ENCODE measurements around the gene SEMA5B. TPM values are rescaled to one million over a fixed set of nuclear protein-coding genes. Genes with fewer than 3 reads are reported as not detected.

The SEMA5B gene
- total RNA-seq, 1 experiment from 2014 or later, result not detected

- DNase-seq (ENCODE audit: low read depth), result no peak
Observed at GRCh38 chr3:122893754-122894668, 133.6 kb downstream of the SEMA5B start.

- DNase-seq (ENCODE audit: low read depth), result peak; percentile 83
Observed at GRCh38 chr3:122893282-122893681, 134.3 kb downstream of the SEMA5B start.

GRCh38 chr3:122892118-122892960, 135.2 kb downstream of the SEMA5B start:
- no peak for DNase-seq (ENCODE audit: low read depth)

GRCh38 chr3:122890720-122891220, 136.8 kb downstream of the SEMA5B start:
- no peak for DNase-seq (ENCODE audit: low read depth)

GRCh38 chr3:122890077-122890719, 137.4 kb downstream of the SEMA5B start:
- DNase-seq (ENCODE audit: low read depth), result peak; percentile 74

- no peak for DNase-seq (ENCODE audit: low read depth)
Observed at GRCh38 chr3:122886946-122887345, 140.6 kb downstream of the SEMA5B start.

- no peak for DNase-seq (ENCODE audit: low read depth)
Observed at GRCh38 chr3:122886251-122886650, 141.3 kb downstream of the SEMA5B start.

GRCh38 chr3:122882361-122882947, 145.1 kb downstream of the SEMA5B start:
- DNase-seq (ENCODE audit: low read depth), result no peak

GRCh38 chr3:122880624-122881023, 146.9 kb downstream of the SEMA5B start:
- DNase-seq (ENCODE audit: low read depth), result no peak

- DNase-seq (ENCODE audit: low read depth), result no peak
Observed at GRCh38 chr3:122880173-122880572, 147.4 kb downstream of the SEMA5B start.

- no peak for DNase-seq (ENCODE audit: low read depth)
Observed at GRCh38 chr3:122875547-122876127, 151.9 kb downstream of the SEMA5B start.

GRCh38 chr3:122873741-122874515, 153.6 kb downstream of the SEMA5B start:
- DNase-seq (ENCODE audit: low read depth), result no peak

GRCh38 chr3:122868322-122868721, 159.2 kb downstream of the SEMA5B start:
- no peak for DNase-seq (ENCODE audit: low read depth)

- DNase-seq (ENCODE audit: low read depth), result no peak
Observed at GRCh38 chr3:122864498-122864897, 163.1 kb downstream of the SEMA5B start.

- DNase-seq (ENCODE audit: low read depth), result no peak
Observed at GRCh38 chr3:122862381-122862780, 165.2 kb downstream of the SEMA5B start.

Other genes with a start within 250 kb of the SEMA5B start
- gene HSPBAP1, start 233.9 kb downstream of the SEMA5B start, total RNA-seq (2014; rRNA removed; shearing (Covaris generic)), result 16.4 and 18.1 TPM in 2 replicates
- 24.3 and 25.5 TPM in 2 replicates for gene SLC49A4, start 232.7 kb downstream of the SEMA5B start, total RNA-seq (2014; rRNA removed; shearing (Covaris generic))
- gene PDIA5, start 39.3 kb upstream of the SEMA5B start, total RNA-seq (2014; rRNA removed; shearing (Covaris generic)), result 40.5 and 47.5 TPM in 2 replicates
- 26.9 and 40.3 TPM in 2 replicates for gene SEC22A, start 174.2 kb upstream of the SEMA5B start, total RNA-seq (2014; rRNA removed; shearing (Covaris generic))

Data from HT1080 (cell line).